IMR-90 (cell line): ENCODE data around the gene CSHL1. TPM values are rescaled to one million over a fixed set of nuclear protein-coding genes. Genes with fewer than 3 reads are reported as not detected.

Experiments
- ATAC-seq: fragments of 200-7000 bp; cut with Tn5 transposase; 2 replicates; pipeline ENCODE4 v1.9.1; 2020; ENCODE audit warnings: low read depth, mild to moderate bottlenecking, moderate library complexity
- BruUV-seq: library from RNA; stranded (reverse); fragments of 400-500 nt; replicated peaks from 2 replicates; lab custom pipeline; 2021; lab: Mats Ljungman, UMichigan
- CTCF ChIA-PET: fragments of 300-600 bp; formaldehyde crosslinking; extraction: SDS; loops from one replicate; lab custom pipeline; 2021; ENCODE audit warnings: antibody characterized with exemption; lab: Yijun Ruan, JAX
- POLR2A ChIA-PET: fragments of 300-600 bp; sonication (Branson Sonifier 250); formaldehyde crosslinking; loops from one replicate; lab custom pipeline; 2022; ENCODE audit warnings: antibody characterized with exemption; ENCODE audit not compliant: unreplicated experiment; lab: Charles Lee
- DNase-seq: peaks from one replicate; pipeline ENCODE4 v3.0.0; 2013
- H2AFZ ChIP-seq: replicated peaks from 2 replicates; pipeline ENCODE3; 2013; ENCODE audit warnings: low read length, mild to moderate bottlenecking; ENCODE audit not compliant: poor library complexity
- H2AK5ac ChIP-seq: 2 replicates; pipeline ENCODE4 v1.6.1; 2013; ENCODE audit warnings: low read depth, low read length, inconsistent platforms
- H2AK9ac ChIP-seq: replicated peaks from 2 replicates; pipeline ENCODE3; 2013; ENCODE audit warnings: mild to moderate bottlenecking, low read depth, low read length, moderate library complexity; ENCODE audit not compliant: poor library complexity
- H2BK120ac ChIP-seq: 2 replicates; pipeline ENCODE4 v1.6.1; 2013; ENCODE audit warnings: low read depth, low read length, inconsistent platforms
- H2BK15ac ChIP-seq: 3 replicates; pipeline ENCODE4 v1.6.1; 2013; ENCODE audit warnings: low read depth, low read length, inconsistent platforms
- H2BK20ac ChIP-seq: 2 replicates; pipeline ENCODE4 v1.6.1; 2013; ENCODE audit warnings: low read depth, mild to moderate bottlenecking, inconsistent platforms, low read length, moderate library complexity
- H2BK5ac ChIP-seq: 2 replicates; pipeline ENCODE4 v1.6.1; 2013; ENCODE audit warnings: mild to moderate bottlenecking, low read depth, low read length, inconsistent platforms; ENCODE audit not compliant: poor library complexity, severe bottlenecking
- H3K14ac ChIP-seq: replicated peaks from 2 replicates; pipeline ENCODE4 v1.6.1; 2013; ENCODE audit warnings: low read depth, low read length, inconsistent platforms
- H3K18ac ChIP-seq: 2 replicates; pipeline ENCODE4 v1.6.1; 2013; ENCODE audit warnings: low read depth, low read length, control low read depth
- H3K23ac ChIP-seq: 2 replicates; pipeline ENCODE4 v1.6.1; 2013; ENCODE audit warnings: low read depth, low read length, inconsistent platforms
- H3K27ac ChIP-seq: 2 replicates; pipeline ENCODE4 v1.5.1; 2013; ENCODE audit warnings: mild to moderate bottlenecking, control low read depth, low read length; ENCODE audit not compliant: insufficient read depth
- H3K27me3 ChIP-seq: 2 replicates; pipeline ENCODE4 v1.6.1; 2013; ENCODE audit warnings: low read length; ENCODE audit not compliant: control insufficient read depth, insufficient read depth
- H3K36me3 ChIP-seq: 2 replicates; pipeline ENCODE4 v1.6.1; 2013; ENCODE audit warnings: low read length, mixed read lengths; ENCODE audit not compliant: control insufficient read depth, insufficient read depth
- H3K4ac ChIP-seq: 2 replicates; pipeline ENCODE4 v1.6.1; 2013; ENCODE audit warnings: low read depth, low read length, inconsistent platforms
- H3K4me1 ChIP-seq: 2 replicates; pipeline ENCODE4 v1.6.1; 2013; ENCODE audit warnings: low read length, mixed read lengths; ENCODE audit not compliant: control insufficient read depth, insufficient read depth
- H3K4me2 ChIP-seq: 2 replicates; pipeline ENCODE4 v1.6.1; 2013; ENCODE audit warnings: low read depth, mild to moderate bottlenecking, control low read depth, low read length, moderate library complexity
- H3K4me3 ChIP-seq: 2 replicates; pipeline ENCODE4 v1.5.1; 2013; ENCODE audit warnings: low read depth, mild to moderate bottlenecking, control low read depth, low read length, moderate library complexity; ENCODE audit not compliant: insufficient read depth
- H3K56ac ChIP-seq: 2 replicates; pipeline ENCODE4 v1.6.1; 2013; ENCODE audit warnings: low read length, inconsistent platforms; ENCODE audit not compliant: insufficient read depth; ENCODE audit errors: extremely low read depth
- H3K79me1 ChIP-seq, 2 experiments: 2 replicates each; pipeline ENCODE4 v1.6.1; 2013; ENCODE audit warnings: low read length in 2 of 2, inconsistent platforms in 1 of 2, low read depth in 1 of 2
- H3K9ac ChIP-seq: 2 replicates; pipeline ENCODE4 v1.6.1; 2013; ENCODE audit warnings: low read depth, low read length, control low read depth
- H3K9me1 ChIP-seq: 2 replicates; pipeline ENCODE4 v1.6.1; 2013; ENCODE audit warnings: low read length, inconsistent platforms; ENCODE audit not compliant: insufficient read depth
- H3K9me3 ChIP-seq: 2 replicates; pipeline ENCODE4 v1.6.1; 2013; ENCODE audit warnings: low read length; ENCODE audit not compliant: control insufficient read depth, insufficient read depth
- H4K20me1 ChIP-seq: 2 replicates; pipeline ENCODE4 v1.6.1; 2013; ENCODE audit warnings: low read length, inconsistent platforms; ENCODE audit not compliant: insufficient read depth
- H4K5ac ChIP-seq: 2 replicates; pipeline ENCODE4 v1.6.1; 2013; ENCODE audit warnings: mild to moderate bottlenecking, low read depth, low read length, control low read depth
- H4K8ac ChIP-seq, 2 experiments: 2 replicates each; pipeline ENCODE4 v1.6.1; 2013; ENCODE audit warnings: low read depth in 2 of 2, low read length in 2 of 2, control low read depth in 1 of 2, inconsistent platforms in 1 of 2
- H4K91ac ChIP-seq: 2 replicates; pipeline ENCODE4 v1.6.1; 2013; ENCODE audit warnings: low read depth, low read length, inconsistent platforms; ENCODE audit not compliant: insufficient read depth
- BHLHE40 ChIP-seq: fragments of 150-350 bp; IDR thresholded peaks from 2 replicates; pipeline ENCODE4 v1.6.1; 2016; ENCODE audit warnings: mild to moderate bottlenecking, low read depth, low read length
- CHD1 ChIP-seq: IDR thresholded peaks from 2 replicates; pipeline ENCODE4 v1.6.1; 2012; ENCODE audit warnings: low read depth, low read length, improper control_type of control experiment
- ELK1 ChIP-seq: fragments of 150-350 bp; IDR thresholded peaks from 2 replicates; pipeline ENCODE4 v1.6.1; 2016; ENCODE audit warnings: low read depth, mild to moderate bottlenecking, low read length, moderate library complexity, borderline replicate concordance
- FOS ChIP-seq: fragments of 150-350 bp; IDR thresholded peaks from 2 replicates; pipeline ENCODE4 v1.6.1; 2016; ENCODE audit warnings: low read depth, low read length
- MAFK ChIP-seq: IDR thresholded peaks from 2 replicates; pipeline ENCODE4 v1.6.1; 2012; ENCODE audit warnings: low read depth, low read length, improper control_type of control experiment
- MAZ ChIP-seq: IDR thresholded peaks from 2 replicates; pipeline ENCODE4 v1.6.1; 2012; ENCODE audit warnings: low read depth, mild to moderate bottlenecking, low read length, improper control_type of control experiment, moderate library complexity, borderline replicate concordance
- MXI1 ChIP-seq: IDR thresholded peaks from 2 replicates; pipeline ENCODE4 v1.6.1; 2012; ENCODE audit warnings: low read depth, mild to moderate bottlenecking, low read length, moderate library complexity, borderline replicate concordance
- NFE2L2 ChIP-seq: fragments of 150-350 bp; IDR thresholded peaks from 2 replicates; pipeline ENCODE4 v1.6.1; 2016; ENCODE audit warnings: low read depth, mild to moderate bottlenecking, low read length
- POLR2A ChIP-seq: IDR thresholded peaks from 2 replicates; pipeline ENCODE4 v1.6.1; 2012; ENCODE audit warnings: mild to moderate bottlenecking, low read depth, low read length
- RAD21 ChIP-seq: IDR thresholded peaks from 2 replicates; pipeline ENCODE4 v1.6.1; 2012; ENCODE audit warnings: low read length, improper control_type of control experiment
- RCOR1 ChIP-seq: IDR thresholded peaks from 2 replicates; pipeline ENCODE4 v1.6.1; 2012; ENCODE audit warnings: mild to moderate bottlenecking, low read length, improper control_type of control experiment; ENCODE audit not compliant: insufficient replicate concordance
- RFX5 ChIP-seq: IDR thresholded peaks from 2 replicates; pipeline ENCODE4 v1.8.0; 2012; ENCODE audit warnings: low read depth, mild to moderate bottlenecking, low read length, moderate library complexity
- SMC3 ChIP-seq: fragments of 150-350 bp; IDR thresholded peaks from 2 replicates; pipeline ENCODE4 v1.6.1; 2016; ENCODE audit warnings: low read depth, mild to moderate bottlenecking, antibody characterized with exemption, low read length, moderate library complexity
- WGBS, 2 experiments: methylation state at CpG; one replicate each; pipeline versions ENCODE4 v1.1.5 to v1.1.7; 2013; ENCODE audit warnings: missing lambda C conversion rate in 2 of 2; ENCODE audit not compliant: insufficient read length in 1 of 2; ENCODE audit errors: extremely low coverage in 2 of 2; 5-methylcytosine and 5-hydroxymethylcytosine counted together
- dilution Hi-C: fragments of 300-500 bp; cut with HindIII; formaldehyde crosslinking; loops from one replicate; pipeline ENCODE4 v1.14.3; 2018; ENCODE audit warnings: low sequenced_read_pairs; ENCODE audit not compliant: unreplicated experiment
- in situ Hi-C: fragments of 300-500 bp; cut with MboI; formaldehyde crosslinking; loops from 3 replicates; pipeline ENCODE4 v1.14.3; 2019; ENCODE audit warnings: low sequenced_read_pairs, inconsistent platforms, mixed read lengths
- intact Hi-C: fragments of 100-400 bp; cut with micrococcal nuclease; formaldehyde crosslinking; loops from 2 replicates; pipeline ENCODE4 v1.10.0; 2022
- polyA plus RNA-seq, 3 experiments: library from polyadenylated mRNA; depleted of rRNA; stranded (reverse); fragments of >200 nt; gene quantifications; 2 replicates each; pipeline ENCODE4 v1.2.3, GENCODE V29; 2012; ENCODE audit warnings: low replicate concordance in 1 of 3
- total RNA-seq: library from RNA; depleted of rRNA; stranded (reverse); fragments of >200 nt; gene quantifications from 2 replicates; pipeline ENCODE4 v1.2.3, GENCODE V29; 2012
- TF ChIP-seq, protein P1 (sequence below): fragments of 150-350 bp; IDR thresholded peaks from 2 replicates; pipeline ENCODE4 v1.6.1; 2017; ENCODE audit warnings: mild to moderate bottlenecking, antibody characterized with exemption, low read length, low read depth

The CSHL1 gene
- total and polyA plus RNA-seq, 2 of the 4 experiments (the other 2 are of a cell fraction) = not detected

- Histone ChIP-seq H3K36me3 (no peaks in the 10 kb centered on the region), H3K4me3 (no peak overlapping the region), H3K56ac (no peak overlapping the region), H3K4ac (no peak overlapping the region), H3K79me1 (no peaks in the 10 kb centered on the region), H3K27me3 (peaks cover 28% of the 10 kb centered on the region), H3K14ac (no peak overlapping the region), H2BK120ac (no peak overlapping the region), H4K5ac (no peak overlapping the region), H3K4me2 (no peak overlapping the region), H3K23ac (no peak overlapping the region), H2BK15ac (no peak overlapping the region), H3K9me1 (no peaks in the 10 kb centered on the region), H3K27ac (no peak overlapping the region), H2BK20ac (no peak overlapping the region), H4K20me1 (no peaks in the 10 kb centered on the region), H2AFZ (no peak overlapping the region), H4K91ac (no peak overlapping the region), H2AK5ac (no peak overlapping the region), H2BK5ac (no peak overlapping the region), H3K9ac (no peak overlapping the region), H3K18ac (no peak overlapping the region), H3K4me1 (no peaks in the 10 kb centered on the region), H4K8ac (no peak overlapping the region), H3K9me3 (no peaks in the 10 kb centered on the region), H2AK9ac (no peak overlapping the region)
- in situ Hi-C loops = no loop called here
- ChIA-PET CTCF (interaction anchor here (0.6 to 1.2 kb wide), 2 partner anchors 14 to 256 kb away, joined by 3 to 4 read pairs; no protein-coding TSS in a partner anchor), POLR2A (no interaction called here)
- dilution Hi-C loops = no loop called here
- 93% methylated on average over 3 of the region's 12 CpGs; no CpG with 5 or more reads in 1 of the 2 experiments for WGBS, 2 experiments
- TF ChIP-seq NFE2L2 = no peak
- no peak for TF ChIP-seq CHD1
- TF ChIP-seq MAFK = no peak
- no peak for TF ChIP-seq MXI1
- no peak for TF ChIP-seq ELK1
- no peak for TF ChIP-seq RAD21
- no peak for TF ChIP-seq MAZ
- no peak for TF ChIP-seq RCOR1
- TF ChIP-seq FOS = no peak
- TF ChIP-seq POLR2A = no peak
- TF ChIP-seq, protein P1, sequence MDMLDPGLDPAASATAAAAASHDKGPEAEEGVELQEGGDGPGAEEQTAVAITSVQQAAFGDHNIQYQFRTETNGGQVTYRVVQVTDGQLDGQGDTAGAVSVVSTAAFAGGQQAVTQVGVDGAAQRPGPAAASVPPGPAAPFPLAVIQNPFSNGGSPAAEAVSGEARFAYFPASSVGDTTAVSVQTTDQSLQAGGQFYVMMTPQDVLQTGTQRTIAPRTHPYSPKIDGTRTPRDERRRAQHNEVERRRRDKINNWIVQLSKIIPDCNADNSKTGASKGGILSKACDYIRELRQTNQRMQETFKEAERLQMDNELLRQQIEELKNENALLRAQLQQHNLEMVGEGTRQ = no peak
- no peak for TF ChIP-seq BHLHE40
- no peak for TF ChIP-seq SMC3
- no peak for TF ChIP-seq RFX5
- no peak for ATAC-seq
- no TSS peak for BruUV-seq
- no peak for DNase-seq
- intact Hi-C loops = no loop called here
Measured at GRCh38 chr17:63880706-63881105, 30.4 kb downstream of the CSHL1 start.
